ENCODE measurements around the gene KIAA0825. TPM values are rescaled to one million over a fixed set of nuclear protein-coding genes. Genes with fewer than 3 reads are reported as not detected.

The KIAA0825 gene
- total and polyA plus RNA-seq, 2 of the 8 experiments (the other 6 are each of a cell fraction or from before 2014, with no cell fraction given) = 0.60 to 1.0 TPM

GRCh38 chr5:94181895-94182294 lies 436.5 kb downstream of the KIAA0825 start:
- Histone ChIP-seq H4K5ac (ENCODE audit: insufficient read length, low read depth, low read length) (no peak overlapping the region), H4K20me1 (replicated peaks in 1 of 2; ENCODE audit: control insufficient read depth in 1 of 2, insufficient read depth in 2 of 2, low read length in 2 of 2) (peaks cover 0 to 1% of the 10 kb centered on the region in 2 experiments), H3K23ac (ENCODE audit: insufficient read length) (no peak overlapping the region), H3K36me3 (ENCODE audit: control insufficient read depth in 2 of 4, insufficient read depth in 4 of 4, low read length in 3 of 4) (no peaks in the 10 kb centered on the region), H3K14ac (ENCODE audit: insufficient read length) (no peak overlapping the region), H2AFZ (ENCODE audit: low read length) (no peak overlapping the region), H3K9ac (replicated peaks in 1 of 4; ENCODE audit: extremely low read depth in 1 of 4, low read depth in 3 of 4, low read length in 3 of 4) (no peak overlapping the region), H3K79me1 (ENCODE audit: low read depth, low read length) (no peaks in the 10 kb centered on the region), H3K23me2 (ENCODE audit: low read depth, low read length) (no peaks in the 10 kb centered on the region), H3K4me3 (ENCODE audit: extremely low read depth in 1 of 4, insufficient read depth in 2 of 4, low read depth in 3 of 4, low read length in 4 of 4) (no peak overlapping the region), H3K18ac (ENCODE audit: extremely low read depth, low read length) (no peak overlapping the region), H3K4ac (replicated peaks; ENCODE audit: insufficient read length, low read depth, low read length) (no peak overlapping the region), H3K56ac (replicated peaks; ENCODE audit: insufficient read length, low read depth, low read length) (no peak overlapping the region), H3K27me3 (replicated peaks in 1 of 4; ENCODE audit: control insufficient read depth in 3 of 4, extremely low read depth in 1 of 4, insufficient read depth in 3 of 4, low read length in 3 of 4) (no peaks in the 10 kb centered on the region), H2BK12ac (ENCODE audit: low read depth, low read length) (no peak overlapping the region), H2BK15ac (ENCODE audit: low read length) (no peak overlapping the region), H4K91ac (replicated peaks; ENCODE audit: insufficient read length, low read length) (no peak overlapping the region), H3K27ac (ENCODE audit: low read depth, low read length) (no peak overlapping the region), H4K8ac (ENCODE audit: extremely low read depth, insufficient read depth, low read length) (no peak overlapping the region), H3K4me1 (replicated peaks in 1 of 4; ENCODE audit: control insufficient read depth in 3 of 4, insufficient read depth in 4 of 4, low read length in 3 of 4) (peaks cover 0 to 4% (median 2%) of the 10 kb centered on the region in 4 experiments; a peak in 3 of 7 replicates), H2BK20ac (ENCODE audit: low read length) (no peak overlapping the region), H2BK5ac (ENCODE audit: low read depth, low read length) (no peak overlapping the region), H2AK5ac (ENCODE audit: low read depth, low read length) (no peak overlapping the region), H3K9me3 (ENCODE audit: insufficient read depth in 2 of 2, low read depth in 1 of 2, low read length in 1 of 2) (no peaks in the 10 kb centered on the region), H2BK120ac (replicated peaks; ENCODE audit: low read depth, low read length) (no peak overlapping the region), H3K79me2 (ENCODE audit: control insufficient read depth in 1 of 2, insufficient read depth in 2 of 2, low read length in 2 of 2) (peaks cover 0 to 11% of the 10 kb centered on the region in 2 experiments; a peak in 2 of 4 replicates), H3K4me2 (ENCODE audit: insufficient read depth in 1 of 2, low read depth in 2 of 2, low read length in 2 of 2) (no peak overlapping the region)
- CTCF ChIA-PET (ENCODE audit: partially characterized antibody) = interaction anchor here (0.6 to 3.0 kb wide), 11 partner anchors 9 to 845 kb away, joined by 3 to 12 read pairs (median 4); no protein-coding TSS in a partner anchor
- DNase-seq (ENCODE audit: low read depth in 1 of 2, low spot score in 2 of 2) = no peak
- POLR2A ChIA-PET (ENCODE audit: partially characterized antibody) = interaction anchor here (0.7 kb wide), 1 partner anchor 18 kb away, joined by 3 read pairs; no protein-coding TSS in a partner anchor
- no peak for FAIRE-seq
- 77% methylated on average over 2 of the region's 2 CpGs; no CpG with 5 or more reads in 1 of the 2 experiments for WGBS, 2 experiments (ENCODE audit: extremely low coverage in 1 of 2, insufficient coverage in 1 of 2, insufficient read length in 1 of 2, insufficient replicate concordance in 2 of 2, low coverage in 1 of 2, low lambda C conversion rate in 2 of 2, missing lambda C conversion rate in 1 of 2)
- TF ChIP-seq BRCA1 (IDR thresholded peaks at IDR 0.05; ENCODE audit: low read depth, low read length) (no peak), TCF12 (IDR thresholded peaks at IDR 0.05; ENCODE audit: low read depth, low read length) (no peak), POLR2A (IDR thresholded peaks at IDR 0.05; ENCODE audit: control extremely low read depth in 1 of 2, low read depth in 2 of 2, low read length in 2 of 2) (no peak), POU5F1 (IDR thresholded peaks at IDR 0.05; ENCODE audit: low read depth, low read length) (no peak), RAD21 (IDR thresholded peaks at IDR 0.05 in 1 of 2, conservative IDR thresholded peaks at IDR 0.05 in 1 of 2; ENCODE audit: low read depth in 2 of 2, low read length in 2 of 2) (peak; percentile 39 to 47), CBX8 (IDR thresholded peaks at IDR 0.05; ENCODE audit: borderline replicate concordance, low read depth, low read length) (no peak), SRF (IDR thresholded peaks at IDR 0.05; ENCODE audit: low read depth, low read length) (no peak), CTCF (IDR thresholded peaks at IDR 0.05; ENCODE audit: control extremely low read depth in 1 of 3, insufficient read depth in 1 of 3, low read depth in 1 of 3, low read length in 3 of 3) (peak in 2 of 3 experiments; percentile 28 to 38; a peak in 3 of 4 replicates), KDM4A (IDR thresholded peaks at IDR 0.05; ENCODE audit: low read depth, low read length, severe bottlenecking) (no peak), BACH1 (IDR thresholded peaks at IDR 0.05; ENCODE audit: low read length) (no peak)
